Astrocyte of the spinal cord (primary cell): ENCODE data around the gene C10orf53.

Experiments
- DNase-seq: peaks from one replicate; pipeline ENCODE4 v3.0.0; 2011; ENCODE audit warnings: low read depth, low spot score
- H3K4me3 ChIP-seq: 2 replicates; pipeline ENCODE4 v1.5.1; 2011; ENCODE audit warnings: low read depth, mild to moderate bottlenecking, low read length, moderate library complexity
- in situ Hi-C: cut with HindIII; loops from 2 replicates; pipeline ENCODE4 v1.10.0; 2017; ENCODE audit warnings: low sequenced_read_pairs
- TF ChIP-seq, protein P1 (sequence below): IDR thresholded peaks from 2 replicates; pipeline ENCODE4 v1.5.1; 2012; ENCODE audit warnings: low read depth, mild to moderate bottlenecking, low read length, inconsistent platforms

The C10orf53 gene

DNA sequence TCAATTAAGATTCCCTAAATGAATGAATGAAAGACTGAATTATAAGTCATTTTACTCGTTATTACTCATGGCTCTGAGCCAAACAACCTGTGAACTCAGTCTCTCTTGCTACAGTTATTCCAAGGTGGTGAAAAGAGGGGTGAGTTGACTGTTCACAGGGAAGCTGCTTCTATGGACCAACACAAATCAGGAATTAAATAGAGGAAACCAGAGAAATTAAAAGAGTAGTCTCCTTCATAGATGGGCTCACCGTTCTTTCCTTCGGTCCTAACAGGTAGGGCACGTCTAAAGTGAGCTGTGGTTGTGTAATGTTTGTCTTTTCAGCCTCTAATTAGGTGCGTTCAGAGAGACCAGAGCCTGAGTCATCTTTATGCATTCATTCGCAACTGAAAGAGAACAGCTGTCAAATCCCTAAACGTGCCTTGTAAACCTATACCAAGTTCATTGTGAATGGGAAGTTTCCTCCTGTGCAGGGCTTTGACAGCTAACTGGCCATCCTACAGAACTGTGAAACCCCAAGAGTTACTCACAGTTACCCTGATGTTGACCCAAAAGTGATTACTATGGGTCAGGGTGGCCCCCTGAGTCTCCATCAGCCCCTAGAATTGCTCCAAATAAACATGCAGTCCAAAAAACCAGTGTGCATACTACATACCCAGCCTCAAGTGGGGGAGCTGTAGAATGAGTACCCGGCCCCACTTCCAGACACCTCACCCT, 18.2 kb upstream of the C10orf53 start:
- in situ Hi-C loops: no loop called here
- TF ChIP-seq, protein P1, sequence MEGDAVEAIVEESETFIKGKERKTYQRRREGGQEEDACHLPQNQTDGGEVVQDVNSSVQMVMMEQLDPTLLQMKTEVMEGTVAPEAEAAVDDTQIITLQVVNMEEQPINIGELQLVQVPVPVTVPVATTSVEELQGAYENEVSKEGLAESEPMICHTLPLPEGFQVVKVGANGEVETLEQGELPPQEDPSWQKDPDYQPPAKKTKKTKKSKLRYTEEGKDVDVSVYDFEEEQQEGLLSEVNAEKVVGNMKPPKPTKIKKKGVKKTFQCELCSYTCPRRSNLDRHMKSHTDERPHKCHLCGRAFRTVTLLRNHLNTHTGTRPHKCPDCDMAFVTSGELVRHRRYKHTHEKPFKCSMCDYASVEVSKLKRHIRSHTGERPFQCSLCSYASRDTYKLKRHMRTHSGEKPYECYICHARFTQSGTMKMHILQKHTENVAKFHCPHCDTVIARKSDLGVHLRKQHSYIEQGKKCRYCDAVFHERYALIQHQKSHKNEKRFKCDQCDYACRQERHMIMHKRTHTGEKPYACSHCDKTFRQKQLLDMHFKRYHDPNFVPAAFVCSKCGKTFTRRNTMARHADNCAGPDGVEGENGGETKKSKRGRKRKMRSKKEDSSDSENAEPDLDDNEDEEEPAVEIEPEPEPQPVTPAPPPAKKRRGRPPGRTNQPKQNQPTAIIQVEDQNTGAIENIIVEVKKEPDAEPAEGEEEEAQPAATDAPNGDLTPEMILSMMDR: no peak

DNA sequence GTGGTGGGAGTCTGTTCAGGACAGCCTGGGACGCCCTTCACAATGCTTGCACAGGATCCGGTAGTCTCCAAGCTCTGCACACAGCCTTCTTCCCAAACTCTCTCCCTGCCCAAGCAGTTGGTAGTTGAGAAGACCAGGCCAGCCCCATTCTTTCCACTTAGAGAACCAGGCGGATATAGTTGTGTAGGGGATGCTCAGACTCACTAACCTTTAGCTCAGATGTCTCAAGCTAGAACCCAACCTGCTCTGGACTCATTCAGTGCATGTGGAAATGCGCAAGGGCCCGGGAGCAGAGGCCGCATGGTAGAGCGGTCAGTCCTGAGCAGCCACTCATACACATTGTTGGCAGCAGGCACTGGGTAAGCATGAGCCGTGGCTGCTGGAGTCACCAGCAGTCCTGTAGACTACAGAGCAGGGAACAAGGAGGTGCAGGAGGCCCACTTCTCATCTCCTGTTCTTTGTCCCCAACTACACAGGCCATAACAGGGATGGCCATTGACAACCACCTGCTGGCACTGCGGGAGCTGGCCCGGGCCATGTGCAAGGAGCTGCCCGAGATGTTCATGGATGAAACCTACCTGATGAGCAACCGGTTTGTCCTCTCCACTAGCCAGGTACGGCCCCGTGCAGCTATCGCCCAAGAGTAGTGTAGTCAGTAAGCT, 17.2 kb upstream of the C10orf53 start:
- no peak for DNase-seq
- in situ Hi-C loops: no loop called here
- TF ChIP-seq, protein P1: no peak
- H3K4me3 ChIP-seq: no peak overlapping the region

More for the DNA sequence above, 18.2 kb upstream of the C10orf53 start:
- no peak overlapping the region for H3K4me3 ChIP-seq
- no peak for DNase-seq

DNA sequence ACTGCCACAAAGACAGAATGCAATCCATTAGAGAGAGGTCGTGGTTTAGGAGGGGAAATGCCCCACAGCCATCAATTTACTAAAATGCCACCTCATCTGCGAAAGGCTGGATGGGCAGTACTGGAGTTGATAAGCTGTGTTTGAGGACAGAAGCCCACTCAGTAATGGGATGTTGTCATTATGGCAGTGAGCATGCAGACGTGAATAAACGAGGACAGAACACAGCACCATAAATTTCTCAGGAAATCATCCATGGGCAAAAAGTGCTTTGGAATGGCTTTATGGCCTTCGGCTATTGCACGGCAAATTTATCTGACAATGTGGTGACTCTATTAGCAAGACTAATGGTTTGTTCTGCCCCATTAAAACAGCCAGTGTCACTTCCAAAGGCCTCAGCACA, 15.9 kb upstream of the C10orf53 start:
- TF ChIP-seq, protein P1: no peak
- no peak for DNase-seq
- H3K4me3 ChIP-seq: no peak overlapping the region
- in situ Hi-C loops: no loop called here

DNA sequence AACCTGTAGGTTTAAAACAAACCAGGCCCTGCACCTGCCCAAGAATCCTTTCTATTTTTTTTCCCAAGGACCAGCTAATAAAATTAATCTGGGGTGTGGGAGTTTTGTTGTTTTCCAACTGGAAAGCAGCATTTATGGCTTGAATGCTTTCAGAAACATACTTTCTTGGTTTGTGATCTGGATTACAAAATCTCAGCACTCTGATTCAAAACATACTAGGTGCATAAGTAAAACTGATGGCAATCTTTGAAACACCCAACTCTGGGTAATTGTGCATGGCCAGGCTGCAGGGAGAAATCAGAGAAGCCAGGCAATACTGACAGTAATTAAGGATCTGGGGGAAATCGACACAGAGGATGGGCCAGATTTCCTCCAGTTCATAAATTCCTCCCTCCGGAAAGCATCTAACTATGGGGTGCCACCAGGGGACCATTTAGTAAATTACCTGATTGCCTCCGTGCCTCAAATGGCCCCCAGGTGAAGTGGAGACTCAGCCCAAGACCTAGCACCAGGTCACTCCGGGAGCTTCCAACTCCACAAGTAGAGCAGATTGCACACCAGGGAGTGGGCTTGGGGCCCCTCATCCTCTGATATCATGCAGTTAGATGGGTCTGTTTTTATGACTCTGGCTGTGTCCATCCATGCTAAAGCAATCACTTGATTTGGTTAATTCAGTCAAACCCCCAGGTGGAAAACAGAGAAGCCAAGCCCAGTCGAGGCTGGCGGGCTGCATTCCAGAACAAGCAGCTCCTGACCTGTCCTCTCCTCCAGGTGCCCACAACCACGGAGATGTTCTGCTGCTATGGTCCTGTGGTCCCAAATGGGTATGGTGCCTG, 15.2 kb upstream of the C10orf53 start:
- in situ Hi-C loops: no loop called here
- TF ChIP-seq, protein P1: no peak
- DNase-seq: no peak
- no peak overlapping the region for H3K4me3 ChIP-seq

DNA sequence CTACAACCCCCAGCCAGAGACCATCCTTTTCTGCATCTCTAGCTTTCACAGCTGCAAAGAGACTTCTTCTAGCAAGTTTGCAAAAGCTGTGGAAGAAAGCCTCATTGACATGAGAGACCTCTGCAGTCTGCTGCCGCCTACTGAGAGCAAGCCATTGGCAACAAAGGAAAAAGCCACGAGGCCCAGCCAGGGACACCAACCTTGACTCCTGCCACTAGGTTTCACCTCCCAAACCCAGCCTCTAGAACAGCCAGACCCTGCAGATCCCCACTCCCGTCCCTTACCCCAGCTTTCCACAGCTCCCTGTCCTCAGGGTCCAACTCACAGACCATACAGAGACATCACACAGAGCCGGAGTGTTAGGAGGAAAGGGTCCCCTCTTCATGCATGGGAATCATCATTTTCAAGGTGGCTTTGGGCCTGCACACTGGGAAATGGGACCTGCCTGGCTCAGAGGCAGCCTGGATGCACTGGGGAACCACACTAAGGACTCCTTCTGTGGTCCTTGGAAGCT, 14.6 kb upstream of the C10orf53 start:
- DNase-seq: no peak
- in situ Hi-C loops: no loop called here
- TF ChIP-seq, protein P1: no peak

DNA sequence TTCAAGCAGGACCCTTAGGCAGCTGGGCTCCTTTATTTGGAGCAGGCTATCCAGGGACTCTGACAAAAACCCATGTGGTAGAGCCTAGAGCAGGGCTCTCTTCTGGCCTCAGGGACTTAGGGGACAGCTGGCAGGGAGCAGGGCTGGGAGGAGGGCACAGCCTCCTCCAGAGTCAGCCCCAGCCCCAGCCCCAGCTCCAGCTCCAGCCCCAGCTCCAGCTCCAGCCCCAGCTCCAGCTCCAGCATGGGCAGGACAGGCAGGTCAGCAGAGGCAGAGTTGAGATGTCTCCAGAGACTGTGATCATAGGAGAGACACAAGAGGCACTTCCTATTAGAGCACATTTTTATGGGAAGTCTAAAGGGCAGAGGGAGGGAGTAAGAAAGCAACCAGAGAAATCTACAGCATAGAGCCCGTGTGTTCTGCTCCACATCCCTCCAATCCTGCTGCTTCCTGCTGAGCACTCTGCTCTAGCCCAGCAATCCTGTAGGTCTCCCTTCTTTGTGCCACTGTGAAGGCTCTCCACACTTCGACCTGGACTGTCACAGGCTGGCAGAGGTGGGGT, 13.3 kb upstream of the C10orf53 start:
- no peak overlapping the region for H3K4me3 ChIP-seq
- in situ Hi-C loops: no loop called here
- TF ChIP-seq, protein P1: no peak
- DNase-seq: no peak

More for the DNA sequence above, 14.6 kb upstream of the C10orf53 start:
- no peak overlapping the region for H3K4me3 ChIP-seq
